H1 (cell line): ENCODE results near the gene TRIM7. TPM values are rescaled to one million over a fixed set of nuclear protein-coding genes. Genes with fewer than 3 reads are reported as not detected.

Experiments used
- CTCF ChIA-PET: fragments of 300-600 bp; sonication (Branson Sonifier 250); formaldehyde crosslinking; loops from one replicate; lab custom pipeline; 2021; ENCODE audit not compliant: partially characterized antibody; lab: Charles Lee
- POLR2A ChIA-PET: fragments of 300-600 bp; sonication (Branson Sonifier 250); formaldehyde crosslinking; loops from one replicate; lab custom pipeline; 2021; ENCODE audit warnings: inconsistent platforms; ENCODE audit not compliant: partially characterized antibody; lab: Charles Lee
- DNase-seq, 2 experiments: peaks; one replicate each; pipeline versions ENCODE4 v3.0.0 to v3.0.0-alpha.2; 2010 to 2022; ENCODE audit warnings: low spot score in 2 of 2, low read depth in 1 of 2, mixed read lengths in 1 of 2
- FAIRE-seq: peaks from 2 replicates; lab custom pipeline; 2011; peaks lifted over from hg19 to GRCh38; lab: Jason Lieb, UNC
- H2AFZ ChIP-seq: 2 replicates; pipeline ENCODE4 v1.8.1; 2012; ENCODE audit warnings: low read length, inconsistent platforms
- H2AK5ac ChIP-seq: 2 replicates; pipeline ENCODE4 v1.6.1; 2013; ENCODE audit warnings: low read depth, low read length
- H2BK120ac ChIP-seq: replicated peaks from 2 replicates; pipeline ENCODE3; 2013; ENCODE audit warnings: low read depth, low read length, inconsistent platforms
- H2BK12ac ChIP-seq: 2 replicates; pipeline ENCODE4 v1.6.1; 2013; ENCODE audit warnings: low read depth, low read length
- H2BK15ac ChIP-seq: 2 replicates; pipeline ENCODE4 v1.6.1; 2013; ENCODE audit warnings: low read length
- H2BK20ac ChIP-seq: 2 replicates; pipeline ENCODE4 v1.6.1; 2013; ENCODE audit warnings: low read length
- H2BK5ac ChIP-seq: 2 replicates; pipeline ENCODE4 v1.6.1; 2013; ENCODE audit warnings: low read depth, low read length
- H3K14ac ChIP-seq: 2 replicates; pipeline ENCODE4 v1.6.1; 2013; ENCODE audit warnings: inconsistent platforms; ENCODE audit not compliant: insufficient read length
- H3K18ac ChIP-seq: 2 replicates; pipeline ENCODE4 v1.6.1; 2013; ENCODE audit warnings: low read length; ENCODE audit errors: extremely low read depth
- H3K23ac ChIP-seq: 2 replicates; pipeline ENCODE4 v1.6.1; 2013; ENCODE audit warnings: inconsistent platforms; ENCODE audit not compliant: insufficient read length
- H3K23me2 ChIP-seq: 2 replicates; pipeline ENCODE4 v1.6.1; 2013; ENCODE audit warnings: low read depth, low read length
- H3K27ac ChIP-seq: 2 replicates; pipeline ENCODE4 v1.6.1; 2011; ENCODE audit warnings: low read depth, low read length, inconsistent platforms
- H3K27me3 ChIP-seq, 4 experiments: replicated peaks in 1 of 4; 1 replicate in 1 of 4; 2 replicates in 3 of 4; pipeline versions ENCODE4 v1.6.1 to v1.8.1; 2011 to 2013; ENCODE audit warnings: low read length in 3 of 4, mild to moderate bottlenecking in 3 of 4, inconsistent platforms in 2 of 4, mixed read lengths in 2 of 4, moderate library complexity in 1 of 4; ENCODE audit not compliant: control insufficient read depth in 3 of 4, insufficient read depth in 3 of 4; ENCODE audit errors: extremely low read depth in 1 of 4
- H3K36me3 ChIP-seq, 4 experiments: 2 replicates each; pipeline versions ENCODE4 v1.6.1 to v1.8.1; 2011 to 2013; ENCODE audit warnings: mild to moderate bottlenecking in 4 of 4, low read length in 3 of 4, moderate library complexity in 2 of 4, control low read depth in 1 of 4, inconsistent platforms in 1 of 4; ENCODE audit not compliant: insufficient read depth in 4 of 4, control insufficient read depth in 2 of 4
- H3K4ac ChIP-seq: replicated peaks from 2 replicates; pipeline ENCODE3; 2013; ENCODE audit warnings: low read length, low read depth, mixed read lengths, inconsistent platforms; ENCODE audit not compliant: insufficient read length
- H3K4me1 ChIP-seq, 4 experiments: replicated peaks in 1 of 4; 1 replicate in 1 of 4; 2 replicates in 3 of 4; pipeline versions ENCODE4 v1.6.1 to v1.8.1; 2011 to 2013; ENCODE audit warnings: low read length in 3 of 4, inconsistent platforms in 2 of 4, mixed read lengths in 1 of 4; ENCODE audit not compliant: insufficient read depth in 4 of 4, control insufficient read depth in 3 of 4
- H3K4me2 ChIP-seq, 2 experiments: 2 replicates each; pipeline versions ENCODE4 v1.6.1 to v1.8.1; 2011 to 2013; ENCODE audit warnings: low read depth in 2 of 2, low read length in 2 of 2, control low read depth in 1 of 2, inconsistent platforms in 1 of 2, mild to moderate bottlenecking in 1 of 2; ENCODE audit not compliant: insufficient read depth in 1 of 2
- H3K4me3 ChIP-seq, 4 experiments: fragments of 200-600, 300-600 bp in 1 of 4; sonication (generic), shearing (Covaris generic), sonication (Bioruptor Twin) in 1 of 4; 2 replicates each; pipeline versions ENCODE4 v1.5.1 to v1.8.1; 2011 to 2016; ENCODE audit warnings: low read length in 4 of 4, low read depth in 3 of 4, control low read depth in 2 of 4, inconsistent platforms in 2 of 4, mild to moderate bottlenecking in 2 of 4, mixed read lengths in 1 of 4, moderate library complexity in 1 of 4; ENCODE audit not compliant: insufficient read depth in 2 of 4; ENCODE audit errors: extremely low read depth in 1 of 4
- H3K56ac ChIP-seq: replicated peaks from 2 replicates; pipeline ENCODE3; 2013; ENCODE audit warnings: low read depth, mild to moderate bottlenecking, mixed read lengths, low read length, inconsistent platforms; ENCODE audit not compliant: insufficient read length
- H3K79me1 ChIP-seq: 2 replicates; pipeline ENCODE4 v1.6.1; 2013; ENCODE audit warnings: low read depth, low read length, control low read depth
- H3K79me2 ChIP-seq, 2 experiments: 2 replicates each; pipeline versions ENCODE4 v1.6.1 to v1.8.1; 2012 to 2013; ENCODE audit warnings: low read length in 2 of 2, mild to moderate bottlenecking in 2 of 2, inconsistent platforms in 1 of 2; ENCODE audit not compliant: insufficient read depth in 2 of 2, control insufficient read depth in 1 of 2
- H3K9ac ChIP-seq, 4 experiments: replicated peaks in 1 of 4; 1 replicate in 1 of 4; 2 replicates in 3 of 4; pipeline versions ENCODE4 v1.6.1 to v1.8.1; 2011 to 2013; ENCODE audit warnings: low read depth in 3 of 4, low read length in 3 of 4, control low read depth in 2 of 4, mild to moderate bottlenecking in 2 of 4, moderate library complexity in 2 of 4, inconsistent platforms in 1 of 4; ENCODE audit errors: extremely low read depth in 1 of 4
- H3K9me3 ChIP-seq, 2 experiments: 2 replicates each; pipeline versions ENCODE4 v1.6.1 to v1.8.1; 2012 to 2013; ENCODE audit warnings: mild to moderate bottlenecking in 2 of 2, moderate library complexity in 2 of 2, control low read depth in 1 of 2, inconsistent platforms in 1 of 2, low read depth in 1 of 2, low read length in 1 of 2, mixed read lengths in 1 of 2; ENCODE audit not compliant: insufficient read depth in 2 of 2
- H4K20me1 ChIP-seq, 2 experiments: replicated peaks in 1 of 2; 2 replicates each; pipeline versions ENCODE3 to v1.8.1; 2011 to 2013; ENCODE audit warnings: inconsistent platforms in 2 of 2, low read length in 2 of 2, mild to moderate bottlenecking in 1 of 2; ENCODE audit not compliant: insufficient read depth in 2 of 2, control insufficient read depth in 1 of 2
- H4K5ac ChIP-seq: 2 replicates; pipeline ENCODE4 v1.6.1; 2013; ENCODE audit warnings: low read length, low read depth, mixed read lengths, inconsistent platforms; ENCODE audit not compliant: insufficient read length
- H4K8ac ChIP-seq: 2 replicates; pipeline ENCODE4 v1.8.0; 2013; ENCODE audit warnings: mild to moderate bottlenecking, moderate library complexity, low read length, inconsistent platforms; ENCODE audit not compliant: insufficient read depth; ENCODE audit errors: extremely low read depth
- H4K91ac ChIP-seq: replicated peaks from 2 replicates; pipeline ENCODE3; 2013; ENCODE audit warnings: low read length, mixed read lengths, inconsistent platforms; ENCODE audit not compliant: insufficient read length
- RBBP5 ChIP-seq: IDR thresholded peaks from 2 replicates; pipeline ENCODE4 v1.7.1; 2012; ENCODE audit warnings: low read depth, mild to moderate bottlenecking, inconsistent platforms, low read length, moderate library complexity, borderline replicate concordance
- RNF2 ChIP-seq: fragments of 200-900, 300-1000 bp; sonication (generic); IDR thresholded peaks from 2 replicates; pipeline ENCODE4 v1.7.1; 2016; ENCODE audit warnings: borderline replicate concordance, low read depth, mild to moderate bottlenecking, antibody characterized with exemption, low read length; ENCODE audit not compliant: poor library complexity, severe bottlenecking; ENCODE audit errors: missing control alignments
- WGBS, 2 experiments: shearing (Covaris generic) in 1 of 2; methylation state at CpG; one replicate each; pipeline versions ENCODE4 v1.1.6 to v1.1.7; 2013 to 2015; ENCODE audit warnings: low lambda C conversion rate in 2 of 2, mixed read lengths in 2 of 2, inconsistent platforms in 1 of 2, low coverage in 1 of 2, missing lambda C conversion rate in 1 of 2; ENCODE audit not compliant: insufficient replicate concordance in 2 of 2, insufficient coverage in 1 of 2, insufficient read length in 1 of 2; ENCODE audit errors: extremely low coverage in 1 of 2, missing lambda C conversion rate in 1 of 2; 5-methylcytosine and 5-hydroxymethylcytosine counted together
- polyA plus RNA-seq, 7 experiments: library from polyadenylated mRNA; depleted of rRNA in 3 of 7; stranded (reverse) in 5 of 7; unstranded in 2 of 7; fragments of >200 nt in 5 of 7; fragments of 200-250 nt in 2 of 7; gene quantifications; 1 replicate in 5 of 7; 2 replicates in 1 of 7; 4 replicates in 1 of 7; pipeline versions ENCODE4 v1.2.1 to v1.2.3, GENCODE V29; 2011 to 2013; ENCODE audit warnings: missing spikeins in 2 of 7, mixed read lengths in 2 of 7
- total RNA-seq: library from RNA; stranded (reverse); fragmentation: NEBNext Ultra II Directional; extraction: Animal tissue kit (Norgen Biotek cat#: 25700); gene quantifications from 2 replicates; pipeline ENCODE4 v1.2.1, GENCODE V29; 2021
- TF ChIP-seq, protein P1 (sequence below): IDR thresholded peaks from 2 replicates; pipeline ENCODE4 v1.6.1; 2012; ENCODE audit warnings: inconsistent platforms

The TRIM7 gene
- total and polyA plus RNA-seq, 2 of the 8 experiments (the other 6 are each of a cell fraction or from before 2014, with no cell fraction given) = 0.36 to 0.47 TPM

DNA sequence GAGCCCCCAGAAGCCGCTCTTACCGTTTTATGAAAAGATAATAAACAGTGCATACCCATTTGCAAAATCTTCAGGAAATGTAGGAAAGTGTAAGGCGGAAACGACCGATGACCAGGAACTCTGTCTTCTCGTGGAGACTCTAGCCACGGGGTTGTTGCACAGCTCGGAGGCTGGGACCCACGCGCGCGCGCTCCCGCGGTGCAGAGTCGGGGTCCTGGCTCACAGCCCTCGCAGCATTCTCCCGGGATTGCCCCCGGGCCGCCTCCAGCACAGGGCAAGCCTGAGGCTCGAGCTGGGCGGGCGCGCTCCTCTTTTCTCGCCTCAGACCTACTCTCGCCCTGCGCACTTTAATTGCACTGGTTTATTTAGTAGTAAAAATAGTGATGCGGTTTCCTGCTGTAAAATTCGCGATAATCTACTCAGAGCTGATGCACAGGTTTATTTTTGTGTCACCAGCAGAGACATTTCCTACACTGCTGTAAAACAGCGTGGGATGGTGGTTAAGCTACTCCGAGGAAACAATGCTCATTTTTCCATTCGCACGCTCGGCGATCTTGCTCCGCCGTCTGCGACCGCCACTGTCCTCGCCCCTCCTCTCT lies 15.5 kb downstream of the TRIM7 start:
- H2BK120ac ChIP-seq = no peak overlapping the region
- H3K4me1 ChIP-seq = peaks cover 0 to 11% (median 2%) of the 10 kb centered on the region in 4 experiments; a peak in 4 of 7 replicates
- H3K79me1 ChIP-seq = no peaks in the 10 kb centered on the region
- no peak overlapping the region for H3K27ac ChIP-seq
- H4K20me1 ChIP-seq = peaks cover 4% of the 10 kb centered on the region in 2 experiments
- H2BK15ac ChIP-seq = no peak overlapping the region
- no peak overlapping the region for H4K5ac ChIP-seq
- no peak overlapping the region for H2BK12ac ChIP-seq
- no peak overlapping the region for H2AFZ ChIP-seq
- peak overlapping the region; percentile 94 to 96 for H3K4me2 ChIP-seq
- H2BK20ac ChIP-seq = no peak overlapping the region
- ChIA-PET CTCF (interaction anchor here (0.5 to 12.3 kb wide), 9 partner anchors 9 to 1060 kb away, joined by 3 to 197 read pairs (median 3); partner anchors contain the start of gene TRIM7), POLR2A (interaction anchor here (1.0 to 11.9 kb wide), 11 partner anchors 10 to 92 kb away, joined by 3 to 90 read pairs (median 4); partner anchors contain the start of genes RACK1, TRIM41 and TRIM7)
- H3K18ac ChIP-seq = no peak overlapping the region
- no peak overlapping the region for H2BK5ac ChIP-seq
- no peak for FAIRE-seq
- no peak overlapping the region for H2AK5ac ChIP-seq
- WGBS, 2 experiments = 2% methylated on average over 27 of the region's 41 CpGs; no CpG with 5 or more reads in 1 of the 2 experiments
- peak overlapping the region; percentile 62 to 90 (median 78) for H3K4me3 ChIP-seq
- no peak overlapping the region for H3K23ac ChIP-seq
- peaks cover 36% of the 10 kb centered on the region for H3K23me2 ChIP-seq
- no peak overlapping the region for H3K4ac ChIP-seq
- no peak overlapping the region for H3K9ac ChIP-seq
- H3K14ac ChIP-seq = no peak overlapping the region
- peaks cover 15 to 28% (median 23%) of the 10 kb centered on the region in 4 experiments; a peak in 6 of 7 replicates for H3K27me3 ChIP-seq
- no peaks in the 10 kb centered on the region for H3K79me2 ChIP-seq
- no peaks in the 10 kb centered on the region for H3K36me3 ChIP-seq
- H3K9me3 ChIP-seq = no peaks in the 10 kb centered on the region; a peak in 1 of 4 replicates
- TF ChIP-seq RBBP5 = peak; percentile 60; the same call in 1 of the 2 replicates
- TF ChIP-seq RNF2 = peak; percentile 31
- TF ChIP-seq, protein P1, sequence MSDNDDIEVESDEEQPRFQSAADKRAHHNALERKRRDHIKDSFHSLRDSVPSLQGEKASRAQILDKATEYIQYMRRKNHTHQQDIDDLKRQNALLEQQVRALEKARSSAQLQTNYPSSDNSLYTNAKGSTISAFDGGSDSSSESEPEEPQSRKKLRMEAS = no peak
- no peak overlapping the region for H4K8ac ChIP-seq
- DNase-seq = no peak
- peak overlapping the region; percentile 4 for H3K56ac ChIP-seq
- H4K91ac ChIP-seq = no peak overlapping the region
